LNCAP (cell line): ENCODE measurements around the gene TDRD7.

Experiments used
- CTCF ChIP-seq: fragments of 450-650 bp; IDR thresholded peaks from 2 replicates; pipeline ENCODE4 v1.5.1; 2017; ENCODE audit warnings: mild to moderate bottlenecking

The TDRD7 gene

GRCh38 chr9:97389249-97389648 is 22.6 kb upstream of the TDRD7 start:
- no peak for TF ChIP-seq CTCF

DNA sequence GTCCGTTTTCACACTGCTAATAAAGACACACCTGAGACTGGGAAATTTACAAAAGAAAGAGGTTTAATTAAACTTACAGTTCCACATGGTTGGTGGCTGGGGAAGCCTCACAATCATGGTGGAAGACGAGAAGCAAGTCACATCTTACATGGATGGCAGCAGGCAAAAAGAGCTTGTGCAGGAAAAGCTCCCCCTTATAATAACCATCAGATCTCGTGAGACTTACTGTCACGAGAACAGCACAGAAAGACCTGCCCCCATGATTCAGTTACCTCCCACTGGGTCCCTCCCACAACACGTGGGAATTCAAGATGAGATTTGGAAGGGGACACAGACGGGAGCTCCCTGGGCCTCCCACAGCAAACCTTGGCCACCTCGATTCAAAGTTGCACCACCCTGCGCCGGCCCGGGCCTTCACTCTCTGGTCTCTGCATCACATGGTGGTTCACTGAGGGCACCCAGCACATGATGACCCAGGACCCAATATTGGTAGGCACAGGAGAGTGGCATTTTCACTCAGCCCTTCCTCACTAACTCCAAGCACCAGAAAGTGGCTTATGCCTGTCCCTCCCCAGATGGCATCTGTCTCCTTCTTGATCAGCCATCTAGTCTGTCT is 21.0 kb upstream of the TDRD7 start:
- no peak for TF ChIP-seq CTCF

DNA sequence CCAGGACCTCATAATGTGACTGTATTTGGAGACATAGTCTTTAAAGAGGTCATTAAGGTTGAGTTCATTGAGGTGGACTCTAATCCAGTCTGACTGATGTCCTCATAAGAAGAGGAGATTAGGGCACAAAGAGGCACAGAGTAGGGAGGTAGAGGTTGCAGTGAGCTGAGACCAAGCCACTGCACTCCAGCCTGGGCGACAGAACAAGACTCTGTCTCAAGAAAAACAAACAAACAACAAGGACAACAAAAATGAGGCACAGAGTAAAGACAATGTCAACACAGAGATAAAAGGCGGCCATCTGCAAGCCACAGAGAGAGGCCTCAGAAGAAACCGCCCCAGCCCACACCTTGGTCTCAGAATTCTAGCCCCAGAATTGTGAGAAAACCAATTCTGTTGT is 17.0 kb upstream of the TDRD7 start:
- TF ChIP-seq CTCF = no peak

DNA sequence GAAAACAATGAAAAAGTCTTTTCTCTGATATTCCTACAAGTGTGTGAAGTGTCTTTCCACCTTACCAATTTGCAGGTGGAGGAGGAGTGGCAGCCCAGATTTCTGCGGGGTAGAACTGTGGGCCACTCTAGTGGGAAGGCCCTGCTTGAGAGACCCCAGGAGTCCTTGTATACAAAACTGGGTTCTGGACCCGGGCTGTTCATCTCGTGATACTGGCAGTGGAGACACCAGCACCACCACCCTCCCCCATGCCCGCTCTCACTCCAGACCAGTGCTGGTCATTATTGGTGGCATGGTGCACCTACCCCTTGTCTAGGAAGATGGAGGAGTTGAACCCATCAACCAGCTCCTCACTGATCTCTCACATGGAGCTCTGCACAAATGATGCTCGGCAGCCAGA is 16.2 kb upstream of the TDRD7 start:
- TF ChIP-seq CTCF = no peak

GRCh38 chr9:97396256-97396655 is 15.6 kb upstream of the TDRD7 start:
- no peak for TF ChIP-seq CTCF

- no peak for TF ChIP-seq CTCF
Observed at GRCh38 chr9:97397220-97397619, 14.7 kb upstream of the TDRD7 start.

- TF ChIP-seq CTCF = peak; percentile 98
Observed at GRCh38 chr9:97398999-97399758, 12.7 kb upstream of the TDRD7 start.
